Activated CD8-positive, alpha-beta T cell treated with anti-CD3 and anti-CD28 coated beads for 36 hours (primary cell): ENCODE measurements around the gene RTN4RL1. TPM values are rescaled to one million over a fixed set of nuclear protein-coding genes. Genes with fewer than 3 reads are reported as not detected.
A peak's percentile ranks its signal among the peaks of the same experiment; 100 is the strongest.

Experiments used
- ATAC-seq: fragments of 200-7000 bp; cut with Tn5 transposase; one replicate; pipeline ENCODE4 v1.10.0; 2021; ENCODE audit warnings: mild to moderate bottlenecking, moderate library complexity
- CTCF ChIA-PET: fragments of 350-600 bp; sonication (Branson Sonifier 250); formaldehyde crosslinking; loops from one replicate; lab custom pipeline; 2021; ENCODE audit warnings: antibody characterized with exemption; lab: Charles Lee
- POLR2A ChIA-PET: fragments of 350-600 bp; sonication (Branson Sonifier 250); formaldehyde crosslinking; loops from one replicate; lab custom pipeline; 2021; ENCODE audit warnings: antibody characterized with exemption; lab: Charles Lee
- DNase-seq: peaks from one replicate; pipeline ENCODE4 v3.0.0-alpha.2; 2020
- H3K27ac Mint-ChIP-seq: one replicate; pipeline ENCODE4 v1.8.0; 2021; ENCODE audit warnings: mild to moderate bottlenecking, mixed read lengths
- H3K27me3 Mint-ChIP-seq: one replicate; pipeline ENCODE4 v1.8.0; 2021; ENCODE audit warnings: mixed read lengths
- H3K36me3 Mint-ChIP-seq: one replicate; pipeline ENCODE4 v1.8.0; 2021; ENCODE audit warnings: low read depth, mixed read lengths
- H3K4me1 Mint-ChIP-seq: one replicate; pipeline ENCODE4 v1.8.0; 2021; ENCODE audit warnings: low read depth, mixed read lengths
- H3K4me3 Mint-ChIP-seq: one replicate; pipeline ENCODE4 v1.8.0; 2021; ENCODE audit warnings: mild to moderate bottlenecking, moderate library complexity, mixed read lengths
- H3K9me3 Mint-ChIP-seq: one replicate; pipeline ENCODE4 v1.8.0; 2021; ENCODE audit warnings: mixed read lengths
- intact Hi-C: fragments of 100-400 bp; cut with micrococcal nuclease; formaldehyde crosslinking; loops from one replicate; pipeline ENCODE4 v1.10.0; 2022
- total RNA-seq, 2 experiments: library from RNA; stranded (reverse); gene quantifications; one replicate each; pipeline ENCODE4 v1.2.3, GENCODE V29; 2021
- TF ChIP-seq, protein P1 (sequence below): fragments of 200-600 bp; IDR thresholded peaks from one replicate; pipeline ENCODE4 v1.8.0; 2022; ENCODE audit warnings: antibody characterized with exemption, mild to moderate bottlenecking

The RTN4RL1 gene
- total RNA-seq, 2 experiments from 2014 or later = 0.27 to 0.49 TPM

DNA sequence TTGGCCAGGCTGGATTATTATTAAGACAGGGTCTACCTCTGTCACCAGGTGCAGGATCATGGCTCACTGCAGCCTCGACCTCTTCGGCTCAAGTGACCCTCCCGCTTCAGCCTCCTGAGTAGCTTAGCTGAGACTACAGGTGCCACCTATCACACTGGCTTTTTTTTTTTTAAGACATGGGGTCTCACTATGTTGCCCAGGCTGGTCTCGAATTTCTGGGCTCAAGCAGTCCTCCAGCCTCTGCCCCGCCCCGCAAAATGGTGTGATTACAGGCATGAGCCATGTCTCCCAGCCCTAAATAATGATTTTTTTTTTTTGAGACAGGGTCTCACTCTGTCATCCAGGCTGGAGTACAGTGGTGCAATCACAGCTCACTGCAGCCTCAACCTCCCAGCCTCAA lies 22.5 kb upstream of the RTN4RL1 start:
- H3K4me1 Mint-ChIP-seq = peaks cover 36% of the 10 kb centered on the region
- TF ChIP-seq, protein P1, sequence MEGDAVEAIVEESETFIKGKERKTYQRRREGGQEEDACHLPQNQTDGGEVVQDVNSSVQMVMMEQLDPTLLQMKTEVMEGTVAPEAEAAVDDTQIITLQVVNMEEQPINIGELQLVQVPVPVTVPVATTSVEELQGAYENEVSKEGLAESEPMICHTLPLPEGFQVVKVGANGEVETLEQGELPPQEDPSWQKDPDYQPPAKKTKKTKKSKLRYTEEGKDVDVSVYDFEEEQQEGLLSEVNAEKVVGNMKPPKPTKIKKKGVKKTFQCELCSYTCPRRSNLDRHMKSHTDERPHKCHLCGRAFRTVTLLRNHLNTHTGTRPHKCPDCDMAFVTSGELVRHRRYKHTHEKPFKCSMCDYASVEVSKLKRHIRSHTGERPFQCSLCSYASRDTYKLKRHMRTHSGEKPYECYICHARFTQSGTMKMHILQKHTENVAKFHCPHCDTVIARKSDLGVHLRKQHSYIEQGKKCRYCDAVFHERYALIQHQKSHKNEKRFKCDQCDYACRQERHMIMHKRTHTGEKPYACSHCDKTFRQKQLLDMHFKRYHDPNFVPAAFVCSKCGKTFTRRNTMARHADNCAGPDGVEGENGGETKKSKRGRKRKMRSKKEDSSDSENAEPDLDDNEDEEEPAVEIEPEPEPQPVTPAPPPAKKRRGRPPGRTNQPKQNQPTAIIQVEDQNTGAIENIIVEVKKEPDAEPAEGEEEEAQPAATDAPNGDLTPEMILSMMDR = no peak
- no peak overlapping the region for H3K27ac Mint-ChIP-seq
- CTCF ChIA-PET = interaction anchor here (1.0 kb wide), 1 partner anchor 197 kb away, joined by 5 read pairs; no protein-coding TSS in a partner anchor
- no peak for DNase-seq
- intact Hi-C loops = no loop called here
- H3K9me3 Mint-ChIP-seq = no peaks in the 10 kb centered on the region
- POLR2A ChIA-PET = interaction anchor here (1.5 kb wide), 1 partner anchor 8 kb away, joined by 3 read pairs; no protein-coding TSS in a partner anchor
- H3K4me3 Mint-ChIP-seq = no peak overlapping the region
- H3K36me3 Mint-ChIP-seq = peaks cover 11% of the 10 kb centered on the region
- no peak for ATAC-seq
- H3K27me3 Mint-ChIP-seq = peaks cover 17% of the 10 kb centered on the region

DNA sequence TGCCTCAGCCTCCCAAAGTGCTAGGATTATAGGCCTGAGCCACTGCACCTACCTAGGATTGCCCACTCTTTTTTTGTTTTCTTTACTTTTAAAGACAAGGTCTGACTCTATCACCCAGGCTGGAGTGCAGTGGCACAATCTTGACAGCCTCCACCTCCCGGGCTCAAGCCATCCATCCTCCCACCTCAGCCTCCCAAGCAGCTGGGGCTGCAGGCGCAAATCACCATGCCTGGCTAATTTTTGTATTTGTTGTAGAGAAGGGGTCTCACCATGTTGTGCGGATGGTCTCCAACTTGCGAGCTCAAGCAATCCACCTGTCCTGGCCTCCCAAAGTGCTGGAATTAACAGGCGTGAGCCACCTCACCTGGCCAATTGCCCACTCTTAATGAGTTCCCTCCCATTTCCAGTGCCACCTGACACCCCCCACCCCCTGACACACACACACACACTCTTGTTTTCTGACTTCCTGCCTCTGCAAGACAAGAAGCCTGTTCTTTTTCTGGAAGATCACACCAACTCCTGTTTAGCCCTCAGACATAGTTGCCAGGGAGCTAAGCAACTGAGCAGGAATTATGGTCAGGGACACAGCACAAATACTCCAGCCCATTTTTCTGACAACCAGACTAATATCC lies 19.2 kb upstream of the RTN4RL1 start:
- TF ChIP-seq, protein P1 = no peak
- no peak for ATAC-seq
- Mint-ChIP-seq H3K4me3 (no peak overlapping the region), H3K27me3 (peaks cover 8% of the 10 kb centered on the region), H3K9me3 (no peaks in the 10 kb centered on the region), H3K36me3 (peaks cover 16% of the 10 kb centered on the region), H3K27ac (peak overlapping the region; percentile 28), H3K4me1 (peaks cover 33% of the 10 kb centered on the region)
- no peak for DNase-seq
- CTCF ChIA-PET = interaction anchor here (2.9 kb wide), 1 partner anchor 11 kb away, joined by 13 read pairs; the partner anchor contains the start of gene HIC1
- intact Hi-C loops = no loop called here
- POLR2A ChIA-PET = interaction anchor here (1.1 to 1.3 kb wide), 3 partner anchors 9 to 294 kb away, joined by 3 read pairs; no protein-coding TSS in a partner anchor

DNA sequence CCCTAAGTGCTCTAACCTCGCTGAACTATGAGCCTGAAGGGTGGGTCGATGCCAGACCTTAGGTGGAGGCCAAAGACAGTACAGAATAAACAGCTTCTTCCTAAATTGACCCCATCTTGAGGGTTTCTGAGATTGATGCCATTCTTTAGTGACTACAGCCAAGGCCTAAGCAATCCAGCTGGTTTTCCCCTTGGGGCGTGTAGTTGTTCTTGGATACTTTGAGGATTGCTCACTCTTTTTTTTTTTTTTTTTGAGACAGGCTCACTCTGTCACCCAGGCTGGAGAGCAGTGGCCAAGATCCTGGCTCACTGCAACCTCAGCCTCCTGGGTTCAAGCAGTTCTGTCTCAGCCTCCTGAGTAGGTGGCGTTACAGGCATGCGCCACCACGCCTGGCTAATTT lies 18.7 kb upstream of the RTN4RL1 start:
- ChIA-PET CTCF (interaction anchor here (2.9 kb wide), 1 partner anchor 11 kb away, joined by 13 read pairs; the partner anchor contains the start of gene HIC1), POLR2A (interaction anchor here (0.6 to 1.2 kb wide), 3 partner anchors 9 to 294 kb away, joined by 3 to 4 read pairs (median 3); no protein-coding TSS in a partner anchor)
- Mint-ChIP-seq H3K9me3 (no peaks in the 10 kb centered on the region), H3K4me3 (peak overlapping the region; percentile 94), H3K4me1 (peaks cover 27% of the 10 kb centered on the region), H3K27ac (peak overlapping the region; percentile 97), H3K27me3 (peaks cover 7% of the 10 kb centered on the region), H3K36me3 (peaks cover 16% of the 10 kb centered on the region)
- TF ChIP-seq, protein P1 = no peak
- DNase-seq (no peak), ATAC-seq (no peak)
- intact Hi-C loops = no loop called here

DNA sequence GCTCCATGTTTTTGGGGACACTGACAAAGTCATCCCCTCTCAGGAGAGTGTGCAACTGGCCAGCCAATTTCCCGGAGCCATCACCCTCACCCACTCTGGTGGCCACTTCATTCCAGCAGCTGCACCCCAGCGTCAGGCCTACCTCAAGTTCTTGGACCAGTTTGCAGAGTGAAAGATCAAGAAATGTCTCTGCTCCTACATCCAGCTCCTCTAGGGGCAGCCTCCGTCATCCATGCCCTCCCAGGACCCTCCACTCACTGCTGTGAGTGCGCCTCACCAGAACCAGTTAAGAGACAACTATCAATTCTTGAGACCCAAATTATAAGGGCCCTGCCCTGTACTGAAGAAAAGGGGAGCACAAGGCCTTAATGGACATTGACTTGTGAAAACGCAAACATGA lies 17.8 kb upstream of the RTN4RL1 start:
- TF ChIP-seq, protein P1 = no peak
- ChIA-PET CTCF (interaction anchor here (2.9 kb wide), 1 partner anchor 12 kb away, joined by 13 read pairs; the partner anchor contains the start of gene HIC1), POLR2A (no interaction called here)
- peaks cover under 1% of the 10 kb centered on the region for H3K27me3 Mint-ChIP-seq
- peak overlapping the region; percentile 97 for H3K27ac Mint-ChIP-seq
- H3K36me3 Mint-ChIP-seq = peaks cover 19% of the 10 kb centered on the region
- DNase-seq (no peak), ATAC-seq (no peak)
- no peaks in the 10 kb centered on the region for H3K9me3 Mint-ChIP-seq
- peak overlapping the region; percentile 94 for H3K4me3 Mint-ChIP-seq
- H3K4me1 Mint-ChIP-seq = peaks cover 21% of the 10 kb centered on the region
- intact Hi-C loops = no loop called here

DNA sequence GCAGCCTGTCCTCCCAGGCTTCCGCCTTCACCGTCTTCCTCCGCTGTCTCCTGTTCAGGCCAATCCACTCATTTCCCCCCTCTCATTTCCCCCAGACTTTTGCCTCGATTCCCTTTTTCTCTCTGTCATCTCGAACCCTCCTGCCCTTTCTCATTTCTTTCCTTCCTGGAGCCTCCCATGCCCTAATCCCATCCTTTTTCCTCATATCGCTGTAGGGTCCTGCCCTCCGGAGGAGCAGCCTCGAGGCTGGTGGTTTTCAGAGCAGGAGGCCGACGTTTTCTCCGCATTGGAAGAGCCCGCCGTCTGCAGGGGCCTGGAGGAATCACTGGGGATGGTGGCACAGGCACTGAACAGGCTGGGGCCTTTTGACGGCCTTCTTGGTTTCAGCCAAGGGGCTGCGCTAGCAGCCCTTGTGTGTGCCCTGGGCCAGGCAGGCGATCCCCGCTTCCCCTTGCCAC lies 17.3 kb upstream of the RTN4RL1 start:
- intact Hi-C loops = no loop called here
- TF ChIP-seq, protein P1 = no peak
- Mint-ChIP-seq H3K27ac (peak overlapping the region; percentile 97), H3K4me3 (peak overlapping the region; percentile 94), H3K27me3 (no peaks in the 10 kb centered on the region), H3K36me3 (peaks cover 19% of the 10 kb centered on the region), H3K9me3 (no peaks in the 10 kb centered on the region), H3K4me1 (peaks cover 20% of the 10 kb centered on the region)
- ATAC-seq = no peak
- no peak for DNase-seq
- ChIA-PET POLR2A (interaction anchor here (2.8 kb wide), 1 partner anchor 12 kb away, joined by 30 read pairs; the partner anchor contains the start of gene DPH1), CTCF (interaction anchor here (2.7 to 2.9 kb wide), 2 partner anchors 13 kb away, joined by 13 read pairs; partner anchors contain the start of gene HIC1)
